ENCODE measurements around the gene SRI.

DNA sequence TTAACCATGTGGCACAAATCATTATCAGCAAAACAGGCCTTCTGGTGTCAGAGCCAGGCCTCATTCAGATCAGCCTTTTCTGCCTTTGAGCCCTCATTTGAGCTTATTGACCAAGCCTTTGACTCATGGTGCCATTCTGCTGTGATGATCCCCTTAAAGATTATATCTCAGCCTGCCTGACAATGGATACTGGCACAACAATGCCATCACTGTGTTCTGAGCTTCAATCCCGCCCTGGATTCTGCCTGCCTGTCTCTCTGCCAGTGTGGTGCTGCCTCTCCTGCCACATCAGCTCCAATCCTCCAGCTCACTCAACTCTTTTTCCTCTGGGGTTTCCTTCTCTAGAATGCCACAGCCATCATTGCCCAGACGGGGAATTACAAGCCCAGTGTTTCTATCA is 52.6 kb downstream of the SRI start:
- TF ChIP-seq, protein P1, sequence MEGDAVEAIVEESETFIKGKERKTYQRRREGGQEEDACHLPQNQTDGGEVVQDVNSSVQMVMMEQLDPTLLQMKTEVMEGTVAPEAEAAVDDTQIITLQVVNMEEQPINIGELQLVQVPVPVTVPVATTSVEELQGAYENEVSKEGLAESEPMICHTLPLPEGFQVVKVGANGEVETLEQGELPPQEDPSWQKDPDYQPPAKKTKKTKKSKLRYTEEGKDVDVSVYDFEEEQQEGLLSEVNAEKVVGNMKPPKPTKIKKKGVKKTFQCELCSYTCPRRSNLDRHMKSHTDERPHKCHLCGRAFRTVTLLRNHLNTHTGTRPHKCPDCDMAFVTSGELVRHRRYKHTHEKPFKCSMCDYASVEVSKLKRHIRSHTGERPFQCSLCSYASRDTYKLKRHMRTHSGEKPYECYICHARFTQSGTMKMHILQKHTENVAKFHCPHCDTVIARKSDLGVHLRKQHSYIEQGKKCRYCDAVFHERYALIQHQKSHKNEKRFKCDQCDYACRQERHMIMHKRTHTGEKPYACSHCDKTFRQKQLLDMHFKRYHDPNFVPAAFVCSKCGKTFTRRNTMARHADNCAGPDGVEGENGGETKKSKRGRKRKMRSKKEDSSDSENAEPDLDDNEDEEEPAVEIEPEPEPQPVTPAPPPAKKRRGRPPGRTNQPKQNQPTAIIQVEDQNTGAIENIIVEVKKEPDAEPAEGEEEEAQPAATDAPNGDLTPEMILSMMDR (IDR thresholded peaks at IDR 0.05), result no peak
- no peak for TF ChIP-seq EZH2 (IDR thresholded peaks at IDR 0.05)
- no peak for TF ChIP-seq EZH2phosphoT487 (IDR thresholded peaks at IDR 0.05)
